DMS79 (cell line): ENCODE measurements around the gene MADD.

Experiments
- DNase-seq: peaks from one replicate; lab custom pipeline; 2025; lab: John Stamatoyannopoulos, UW

MADD gene

DNA sequence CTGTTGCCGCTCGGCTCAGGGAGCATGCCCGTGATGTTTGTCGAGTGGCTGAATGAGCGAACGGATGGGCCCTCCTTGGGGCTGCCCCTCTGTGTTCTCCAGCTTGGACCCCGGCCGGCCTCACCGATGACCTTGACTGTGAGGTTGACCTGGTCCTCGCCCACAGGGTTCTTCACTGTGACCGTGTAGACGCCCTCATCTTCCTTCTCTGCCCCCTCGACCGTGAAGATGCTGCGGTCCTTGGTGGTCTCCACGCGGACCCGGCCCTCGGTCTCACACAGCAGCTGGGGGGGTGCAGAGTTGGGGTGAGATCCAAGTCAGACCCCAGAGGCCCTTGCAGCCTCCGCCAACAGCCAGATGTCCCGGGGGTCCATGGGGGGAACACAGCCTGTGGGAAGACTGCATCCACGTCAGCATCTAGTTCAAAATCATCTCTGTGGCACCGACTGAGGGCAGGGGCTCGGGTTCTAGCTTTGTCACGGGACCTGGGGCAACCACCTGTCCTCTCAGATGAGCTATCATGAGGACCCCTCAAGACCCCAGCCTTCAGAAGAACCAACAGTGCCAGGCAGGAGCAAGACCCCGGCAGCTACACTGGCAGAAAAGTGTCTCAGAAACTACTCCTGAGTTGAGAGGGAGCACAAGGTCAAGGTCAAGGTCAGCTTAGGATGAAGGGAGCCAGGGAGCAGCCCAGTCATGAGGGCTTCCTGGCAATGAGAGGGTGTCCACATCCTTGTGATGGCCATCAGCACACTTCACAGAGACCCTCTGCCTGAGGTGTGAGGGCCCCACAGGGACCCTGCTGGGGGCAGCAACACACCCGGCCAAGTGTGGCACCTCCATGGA, 68.7 kb downstream of the MADD start:
- DNase-seq = no peak

DNA sequence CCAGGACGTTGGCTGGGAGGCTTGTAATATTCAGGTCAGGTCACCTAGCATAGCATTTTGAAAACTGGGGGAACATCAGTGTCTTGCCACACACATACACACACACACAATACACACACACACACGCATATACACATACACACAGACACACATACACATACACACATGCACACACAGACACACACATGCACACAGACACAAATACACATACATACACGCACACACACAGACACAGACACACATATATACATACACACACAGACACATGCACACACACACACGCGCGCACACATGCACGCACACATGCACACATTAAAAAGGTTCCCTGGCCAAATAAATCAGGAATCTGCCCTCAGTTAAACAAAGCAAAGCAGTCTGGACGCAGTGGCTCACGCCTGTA, 70.1 kb downstream of the MADD start:
- DNase-seq = no peak

DNA sequence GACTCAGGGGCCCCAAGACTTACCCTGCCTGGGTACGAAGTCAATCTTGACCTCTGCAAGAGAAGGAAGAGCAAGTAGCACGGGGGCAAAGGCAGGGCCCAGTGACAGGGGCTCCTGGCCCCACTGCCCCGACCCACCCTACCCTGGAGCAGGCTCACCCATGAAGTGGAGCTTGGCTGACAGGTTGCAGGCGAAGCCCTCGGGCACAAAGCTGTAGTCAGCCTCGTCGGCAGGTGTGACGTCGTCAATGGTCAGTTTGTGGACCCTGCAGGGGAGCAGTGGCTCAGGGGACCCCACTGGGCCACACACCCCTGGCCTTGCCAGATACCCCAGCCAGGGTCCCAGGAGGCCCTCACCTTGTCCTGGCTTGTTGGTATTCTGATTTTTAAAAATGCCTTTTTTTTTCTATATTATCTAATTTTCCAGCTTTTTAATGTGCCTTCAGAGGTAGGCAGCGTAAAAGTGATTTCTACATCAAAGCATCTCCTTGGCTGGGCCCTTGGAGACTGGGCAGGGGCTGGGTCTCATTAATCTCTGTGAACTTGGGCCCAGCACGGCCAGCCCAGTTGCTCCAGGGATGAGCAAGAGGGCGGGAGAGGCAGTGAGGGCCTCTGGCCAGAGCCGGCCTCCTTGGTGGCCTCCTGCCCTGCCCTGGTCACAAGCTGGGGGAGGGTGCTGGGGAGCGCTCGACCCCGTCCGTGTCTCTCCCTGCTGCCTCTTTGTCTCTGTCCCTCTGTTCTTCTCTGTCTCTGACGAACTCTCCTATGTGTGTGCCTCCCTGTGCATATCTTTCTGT, 71.2 kb downstream of the MADD start:
- no peak for DNase-seq

DNA sequence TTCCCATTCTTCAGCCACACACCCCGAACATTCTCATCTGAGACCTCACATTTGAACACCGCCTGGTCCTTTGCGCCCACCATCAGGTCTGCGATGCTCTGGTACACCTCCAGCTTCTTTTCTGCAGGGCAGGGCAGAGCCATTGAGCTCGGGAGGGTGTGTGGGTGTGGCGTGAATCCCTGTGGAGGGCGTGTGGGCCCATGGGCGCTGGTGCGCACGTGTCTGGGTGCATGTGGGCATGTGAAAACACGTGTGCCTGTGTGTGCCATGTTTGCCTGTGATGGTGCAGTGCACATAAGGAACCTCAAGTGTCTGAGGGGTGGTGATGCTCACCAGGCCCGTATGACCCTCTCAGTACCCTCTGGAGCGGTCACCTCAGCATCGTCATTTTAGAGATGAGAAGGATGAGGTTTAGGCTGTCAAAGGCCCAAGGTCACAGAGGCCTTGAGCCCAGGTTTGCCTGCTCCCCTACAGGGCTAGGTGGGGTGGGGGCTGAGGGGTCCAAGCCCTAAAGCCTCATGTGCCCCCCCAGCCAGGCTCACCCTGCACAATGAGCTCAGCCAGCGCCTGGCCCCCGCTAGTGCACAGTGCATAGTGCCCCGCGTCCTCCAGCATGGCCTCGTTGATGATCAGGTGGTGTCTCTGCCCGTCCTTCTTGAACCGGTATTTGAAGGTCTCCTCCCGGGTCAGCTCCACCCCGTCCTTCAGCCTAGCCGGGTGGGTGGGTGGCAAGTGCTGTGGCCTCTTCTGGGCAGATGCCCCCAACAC, 72.3 kb downstream of the MADD start:
- DNase-seq = no peak

DNA sequence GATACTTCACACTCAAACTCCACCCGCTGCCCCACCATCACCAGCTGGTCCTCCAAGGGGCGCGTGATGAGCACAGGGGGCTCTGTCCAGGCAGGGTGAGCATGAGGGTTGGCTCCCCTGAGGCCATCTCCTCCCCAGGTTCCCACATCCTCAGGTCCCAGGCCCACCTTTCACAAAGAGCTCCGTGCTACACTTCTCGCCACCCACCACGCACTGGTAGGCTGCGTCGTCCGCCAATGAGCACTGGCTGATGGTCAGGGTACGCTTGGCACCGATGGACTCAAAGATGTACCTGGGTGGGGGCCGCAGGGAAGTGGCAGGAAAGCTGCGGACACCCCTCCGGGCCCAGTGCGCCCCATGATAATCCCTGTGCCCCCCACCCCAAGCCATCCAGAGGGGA, 72.9 kb downstream of the MADD start:
- DNase-seq = no peak

- no peak for DNase-seq
These were observed 76.1 kb downstream of the MADD start for GRCh38 chr11:47345890-47346563.

- DNase-seq = no peak
These were observed 77.2 kb downstream of the MADD start for GRCh38 chr11:47347137-47347536.

DNA sequence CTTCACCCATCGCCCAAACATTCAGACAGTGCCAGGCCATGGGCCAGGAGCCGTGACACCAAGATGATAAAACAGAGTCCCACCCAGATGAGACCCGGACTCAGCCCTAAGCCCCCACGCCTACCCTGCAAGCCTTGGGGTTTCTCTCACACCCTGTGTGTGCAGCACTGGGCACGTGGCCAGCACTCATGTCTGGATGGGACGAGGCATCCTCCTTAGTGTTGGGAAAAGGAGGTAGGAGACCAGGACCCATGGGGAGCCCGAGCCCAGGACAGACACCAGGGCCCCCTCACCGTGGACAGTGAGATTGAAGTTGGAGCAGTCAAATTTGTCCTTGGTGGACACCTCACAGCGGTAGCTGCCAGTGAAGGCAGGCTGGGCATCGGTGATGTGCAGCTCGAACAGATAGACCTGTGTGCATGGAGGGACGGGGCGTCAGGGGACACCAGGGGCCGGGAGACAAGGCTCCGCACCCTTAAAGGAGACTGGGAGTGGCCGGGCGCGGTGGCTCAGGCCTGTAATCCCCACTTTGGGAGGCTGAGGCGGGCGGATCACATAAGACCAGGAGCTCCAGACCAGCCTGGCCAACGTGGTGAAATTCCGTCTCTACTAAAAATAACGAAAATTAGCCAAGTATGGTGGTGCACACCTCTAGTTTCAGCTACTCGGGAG, 78.3 kb downstream of the MADD start:
- no peak for DNase-seq

- no peak for DNase-seq
These were observed 78.9 kb downstream of the MADD start for GRCh38 chr11:47348859-47349258.

GRCh38 chr11:47349521-47350095, 79.7 kb downstream of the MADD start:
- no peak for DNase-seq

- no peak for DNase-seq
These were observed 80.4 kb downstream of the MADD start for GRCh38 chr11:47350315-47350714.

GRCh38 chr11:47351156-47352126, 81.5 kb downstream of the MADD start:
- DNase-seq = no peak

- no peak for DNase-seq
These were observed 82.6 kb downstream of the MADD start, which contains the start of gene MYBPC3 for GRCh38 chr11:47352556-47352955. MYBPC3 (minus strand) TSS chr11:47352702; CDS start chr11:47352647, 55 bp downstream.

- DNase-seq = no peak
These were observed 84.2 kb downstream of the MADD start for GRCh38 chr11:47353978-47354774.

GRCh38 chr11:47354913-47355282, 85.0 kb downstream of the MADD start:
- DNase-seq = no peak

DNA sequence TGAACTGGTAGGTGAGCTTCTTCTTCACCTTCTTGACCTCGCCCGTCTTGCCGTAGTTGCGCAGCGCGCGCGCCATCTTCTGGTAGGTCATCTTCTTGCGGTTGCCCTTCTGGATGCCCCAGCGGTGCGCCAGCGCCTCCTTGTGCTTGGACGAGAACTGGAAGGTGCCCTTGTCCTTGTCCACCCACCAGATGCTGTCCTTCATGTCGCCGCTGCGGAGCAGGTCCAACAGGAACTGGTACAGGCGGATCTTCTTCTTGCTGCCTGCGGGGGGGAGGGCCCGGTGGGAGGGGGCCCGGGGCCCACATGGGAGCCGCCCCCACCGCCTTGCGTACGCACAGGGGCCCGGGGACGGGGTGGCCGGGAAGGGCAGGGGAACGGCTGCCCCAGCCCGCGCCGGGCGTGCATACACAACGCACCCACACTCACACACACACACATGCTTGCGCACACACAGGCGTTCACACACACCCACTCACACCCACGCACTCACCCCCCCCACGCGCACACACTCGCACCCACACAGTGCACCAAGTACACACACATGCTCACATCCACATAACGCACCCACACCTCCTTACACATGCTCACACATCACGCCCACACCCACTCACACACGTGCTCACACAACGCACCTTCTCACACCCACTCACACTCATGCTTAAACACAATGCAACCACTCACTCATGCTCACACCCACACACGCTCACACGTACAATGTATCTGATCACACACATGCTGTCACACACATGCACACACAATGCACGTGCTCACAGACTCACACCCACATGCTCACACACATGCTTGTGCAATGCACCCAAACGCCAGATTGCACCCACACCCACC, 85.6 kb downstream of the MADD start:
- peak; percentile 95 for DNase-seq

GRCh38 chr11:47356129-47356997, 86.4 kb downstream of the MADD start:
- DNase-seq = no peak
